GM12892 (cell line): ENCODE data around the gene SLC6A6.

Experiments used
- POLR2A ChIP-seq: IDR thresholded peaks from 2 replicates; pipeline ENCODE4 v1.6.1; 2011; ENCODE audit warnings: low read depth, low read length, control low read depth
- POLR2AphosphoS5 ChIP-seq: IDR thresholded peaks from 2 replicates; pipeline ENCODE4 v1.6.1; 2011; ENCODE audit warnings: low read depth, low read length, control low read depth

GRCh38 chr3:14479591-14479990 lies 77.2 kb downstream of the SLC6A6 start:
- TF ChIP-seq POLR2AphosphoS5 (no peak), POLR2A (no peak)
